Endothelial cell of umbilical vein (primary cell): ENCODE measurements around the gene SH3BP4. TPM values are rescaled to one million over a fixed set of nuclear protein-coding genes. Genes with fewer than 3 reads are reported as not detected.

Source experiments
- BruUV-seq: library from RNA; stranded (reverse); fragments of 400-500 nt; replicated peaks from 2 replicates; lab custom pipeline; 2021; lab: Mats Ljungman, UMichigan
- CTCF ChIA-PET: fragments of 300-600, 350-600 bp; sonication (Branson Sonifier 250); formaldehyde crosslinking; loops from one replicate; lab custom pipeline; 2021; ENCODE audit warnings: antibody characterized with exemption, inconsistent platforms; lab: Charles Lee
- POLR2A ChIA-PET: fragments of 300-600, 350-600 bp; sonication (Branson Sonifier 250); formaldehyde crosslinking; loops from one replicate; lab custom pipeline; 2021; ENCODE audit warnings: antibody characterized with exemption, inconsistent platforms; lab: Charles Lee
- DNase-seq: peaks from one replicate; pipeline ENCODE4 v3.0.0-alpha.2; 2011; ENCODE audit warnings: low read depth, low spot score
- FAIRE-seq: peaks from 2 replicates; lab custom pipeline; 2011; peaks lifted over from hg19 to GRCh38; lab: Jason Lieb, UNC
- H2AFZ ChIP-seq: 2 replicates; pipeline ENCODE4 v1.6.0; 2012; ENCODE audit warnings: low read depth, low read length, control low read depth, inconsistent platforms
- H3K27ac ChIP-seq: 2 replicates; pipeline ENCODE4 v1.5.1; 2011; ENCODE audit warnings: low read depth, mild to moderate bottlenecking, control low read depth, low read length, moderate library complexity; ENCODE audit not compliant: insufficient read depth
- H3K27me3 ChIP-seq, 2 experiments: 2 replicates each; pipeline versions ENCODE4 v1.6.0 to v1.6.1; 2011; ENCODE audit warnings: low read length in 2 of 2, mixed read lengths in 1 of 2; ENCODE audit not compliant: control insufficient read depth in 2 of 2, insufficient read depth in 2 of 2
- H3K36me3 ChIP-seq, 2 experiments: 2 replicates in 1 of 2; 3 replicates in 1 of 2; pipeline ENCODE4 v1.5.1; 2011; ENCODE audit warnings: low read length in 2 of 2, mild to moderate bottlenecking in 1 of 2, moderate library complexity in 1 of 2; ENCODE audit not compliant: control insufficient read depth in 2 of 2, insufficient read depth in 2 of 2; ENCODE audit errors: extremely low read depth in 1 of 2
- H3K4me1 ChIP-seq: 3 replicates; pipeline ENCODE4 v1.5.1; 2011; ENCODE audit warnings: mild to moderate bottlenecking, low read length; ENCODE audit not compliant: control insufficient read depth, insufficient read depth; ENCODE audit errors: extremely low read depth
- H3K4me2 ChIP-seq: 2 replicates; pipeline ENCODE4 v1.6.1; 2011; ENCODE audit warnings: low read length, control low read depth, mixed read lengths; ENCODE audit not compliant: insufficient read depth
- H3K4me3 ChIP-seq, 3 experiments: fragments of 200-600 bp in 1 of 3; sonication (generic), shearing (Covaris generic) in 1 of 3; replicated peaks in 1 of 3; 2 replicates each; pipeline ENCODE4 v1.5.1; 2011 to 2016; ENCODE audit warnings: control low read depth in 3 of 3, low read length in 3 of 3, mild to moderate bottlenecking in 2 of 3, inconsistent platforms in 1 of 3, low read depth in 1 of 3, moderate library complexity in 1 of 3; ENCODE audit not compliant: insufficient read depth in 1 of 3
- H3K79me2 ChIP-seq: 2 replicates; pipeline ENCODE4 v1.6.0; 2012; ENCODE audit warnings: low read length, inconsistent platforms; ENCODE audit not compliant: control insufficient read depth, insufficient read depth
- H3K9ac ChIP-seq: replicated peaks from 2 replicates; pipeline ENCODE3; 2011; ENCODE audit warnings: low read length, control low read depth; ENCODE audit not compliant: insufficient read depth; ENCODE audit errors: extremely low read depth
- H3K9me1 ChIP-seq: replicated peaks from 3 replicates; pipeline ENCODE4 v1.6.0; 2011; ENCODE audit warnings: mild to moderate bottlenecking, low read length; ENCODE audit not compliant: control insufficient read depth, insufficient read depth; ENCODE audit errors: extremely low read depth
- H3K9me3 ChIP-seq: replicated peaks from 2 replicates; pipeline ENCODE4 v1.5.1; 2012; ENCODE audit warnings: low read length, inconsistent platforms; ENCODE audit not compliant: control insufficient read depth, insufficient read depth
- H4K20me1 ChIP-seq: replicated peaks from 2 replicates; pipeline ENCODE3; 2011; ENCODE audit warnings: mild to moderate bottlenecking, low read length; ENCODE audit not compliant: control insufficient read depth, insufficient read depth; ENCODE audit errors: extremely low read depth
- CTCF ChIP-seq, 2 donors: IDR thresholded peaks; 1 replicate in 1 of 2; 2 replicates in 1 of 2; pipeline ENCODE4 v1.5.1; 2011; ENCODE audit warnings: low read length in 2 of 2, mild to moderate bottlenecking in 2 of 2, moderate library complexity in 2 of 2, control low read depth in 1 of 2, inconsistent platforms in 1 of 2, low read depth in 1 of 2; ENCODE audit not compliant: insufficient read depth in 1 of 2; ENCODE audit errors: extremely low read depth in 1 of 2
- EZH2 ChIP-seq: IDR thresholded peaks from 2 replicates; pipeline ENCODE4 v1.6.1; 2012; ENCODE audit warnings: borderline replicate concordance, low read depth, mild to moderate bottlenecking, moderate library complexity, low read length, inconsistent platforms; ENCODE audit not compliant: severe bottlenecking
- FOS ChIP-seq: IDR thresholded peaks from 2 replicates; pipeline ENCODE4 v1.6.1; 2011; ENCODE audit warnings: mild to moderate bottlenecking, low read length, moderate library complexity, borderline replicate concordance; ENCODE audit not compliant: insufficient read depth
- GATA2 ChIP-seq: IDR thresholded peaks from 2 replicates; pipeline ENCODE4 v1.7.0; 2011; ENCODE audit warnings: low read depth, mild to moderate bottlenecking, moderate library complexity, mixed read lengths, low read length; ENCODE audit not compliant: insufficient read length, insufficient read depth
- JUN ChIP-seq: IDR thresholded peaks from 2 replicates; pipeline ENCODE4 v1.6.1; 2011; ENCODE audit warnings: borderline replicate concordance, low read depth; ENCODE audit not compliant: insufficient read length, insufficient read depth
- MAX ChIP-seq: IDR thresholded peaks from 2 replicates; pipeline ENCODE4 v1.6.1; 2011; ENCODE audit not compliant: insufficient read depth, insufficient read length
- MYC ChIP-seq: IDR thresholded peaks from one replicate; pipeline ENCODE4 v1.6.1; 2011; ENCODE audit warnings: mild to moderate bottlenecking, low read depth, low read length
- POLR2A ChIP-seq: IDR thresholded peaks from 2 replicates; pipeline ENCODE4 v1.6.1; 2012; ENCODE audit warnings: low read depth, mild to moderate bottlenecking, control low read depth, low read length
- POLR2AphosphoS5 ChIP-seq: IDR thresholded peaks from 2 replicates; pipeline ENCODE4 v1.6.1; 2012; ENCODE audit warnings: low read depth, mild to moderate bottlenecking, control low read depth, low read length, moderate library complexity; ENCODE audit not compliant: insufficient read depth
- dilution Hi-C: fragments of 300-500 bp; cut with MboI; formaldehyde crosslinking; loops from one replicate; pipeline ENCODE4 v1.15.0; 2019; ENCODE audit warnings: low sequenced_read_pairs; ENCODE audit not compliant: extremely low pct_ligation_motif_present
- intact Hi-C: fragments of 100-400 bp; cut with micrococcal nuclease; formaldehyde crosslinking; loops from one replicate; pipeline ENCODE4 v1.10.0; 2022
- polyA plus RNA-seq, 4 experiments: library from polyadenylated mRNA; depleted of rRNA in 3 of 4; stranded (reverse) in 3 of 4; unstranded in 1 of 4; fragments of >200 nt; gene quantifications; 2 replicates each; pipeline versions ENCODE4 v1.2.1 to v1.2.3, GENCODE V29; 2011 to 2012; ENCODE audit warnings: missing spikeins in 1 of 4
- total RNA-seq: library from RNA; stranded (reverse); gene quantifications from 2 replicates; pipeline ENCODE4 v1.2.3, GENCODE V29; 2021

The SH3BP4 gene
- total and polyA plus RNA-seq, 2 donors (not counting 3 experiments of a cell fraction or from before 2014, with no cell fraction given) = 85.2 to 100.0 TPM

- Histone ChIP-seq H3K27ac (no peak overlapping the region), H3K9ac (no peak overlapping the region), H3K4me1 (no peaks in the 10 kb centered on the region), H4K20me1 (no peaks in the 10 kb centered on the region), H3K36me3 (no peaks in the 10 kb centered on the region), H3K4me3 (no peak overlapping the region), H2AFZ (no peak overlapping the region), H3K79me2 (no peaks in the 10 kb centered on the region), H3K9me3 (no peaks in the 10 kb centered on the region), H3K4me2 (no peak overlapping the region), H3K9me1 (no peaks in the 10 kb centered on the region), H3K27me3 (peaks cover 2 to 12% of the 10 kb centered on the region in 2 experiments)
- CTCF ChIA-PET = interaction anchor here (1.4 kb wide), 1 partner anchor 20 kb away, joined by 3 read pairs; no protein-coding TSS in a partner anchor
- POLR2A ChIA-PET = no interaction called here
- no TSS peak for BruUV-seq
- dilution Hi-C loops (no loop called here), intact Hi-C loops (no loop called here)
- no peak for TF ChIP-seq POLR2AphosphoS5
- no peak for TF ChIP-seq FOS
- TF ChIP-seq MAX = no peak
- no peak for TF ChIP-seq GATA2
- TF ChIP-seq JUN = no peak
- TF ChIP-seq CTCF (IDR thresholded peaks at IDR 0.05; ENCODE audit: extremely low read depth in 1 of 2, insufficient read depth in 1 of 2, low read depth in 1 of 2, low read length in 2 of 2) = no peak
- no peak for TF ChIP-seq EZH2
- TF ChIP-seq POLR2A = no peak
- no peak for TF ChIP-seq MYC
- FAIRE-seq (no peak), DNase-seq (no peak)
Measured at GRCh38 chr2:234929002-234929401, 22.8 kb upstream of the SH3BP4 start.
